Measurements from ENCODE around the gene PTPN4.

GRCh38 chr2:119739580-119740255 is 20.0 kb upstream of the PTPN4 start:
- TF ChIP-seq CTCF (conservative IDR thresholded peaks at IDR 0.05) (no peak), ZFX (IDR thresholded peaks at IDR 0.05) (no peak)
